Measurements from ENCODE around the gene TNIK.

DNA sequence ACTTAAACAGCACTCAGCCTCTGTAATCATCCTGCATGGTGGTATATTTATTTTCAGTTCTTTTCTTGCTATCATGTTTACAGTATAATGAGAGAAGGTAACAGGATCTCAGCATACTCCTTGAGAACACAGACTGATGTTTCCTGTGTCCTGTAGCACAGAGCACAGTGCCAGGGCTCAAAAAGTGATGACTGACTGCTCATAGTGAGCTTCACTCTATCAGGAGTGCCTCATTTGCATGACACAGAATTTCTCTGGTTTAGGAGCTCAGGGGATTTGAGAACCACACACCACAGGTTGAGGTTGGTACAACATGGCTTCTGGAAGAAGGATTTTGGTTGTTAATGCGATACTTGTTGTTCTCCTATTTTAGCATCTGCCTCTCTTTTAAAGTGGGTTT, 365.1 kb downstream of the TNIK start:
- TF ChIP-seq ZNF274 (IDR thresholded peaks at IDR 0.05; ENCODE audit: low read depth, low read length), result no peak
- TF ChIP-seq YY1 (IDR thresholded peaks at IDR 0.05; ENCODE audit: insufficient read depth, insufficient read length), result no peak
- no peak for TF ChIP-seq SUZ12 (IDR thresholded peaks at IDR 0.05; ENCODE audit: extremely low read depth, insufficient read depth, insufficient read length)
